ENCODE data around the gene CCM2.
"Not testable (repeated sequence)": the region's sequence is repeated elsewhere in the genome, so short reads cannot be mapped to it uniquely, and the experiment has no call there.

The CCM2 gene

DNA sequence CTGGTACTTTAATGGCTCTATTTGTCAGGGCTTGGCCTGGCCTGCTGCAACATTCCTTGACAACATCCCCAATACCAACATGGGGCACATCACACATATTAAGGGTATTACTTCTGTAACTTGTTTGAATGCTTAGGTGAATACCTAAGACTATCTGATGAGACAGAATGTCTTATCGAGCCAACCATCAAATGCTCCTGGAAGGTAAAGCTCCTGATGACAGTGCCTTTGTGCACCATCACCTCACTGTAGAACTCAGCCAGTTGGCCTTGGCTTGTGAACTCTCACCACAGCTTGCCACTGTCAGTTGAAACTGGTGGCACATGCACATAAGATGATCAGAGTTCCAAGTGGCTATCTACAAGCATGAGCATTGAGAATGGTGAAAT, 17.5 kb upstream of the CCM2 start:
- DNase-seq, result no peak

DNA sequence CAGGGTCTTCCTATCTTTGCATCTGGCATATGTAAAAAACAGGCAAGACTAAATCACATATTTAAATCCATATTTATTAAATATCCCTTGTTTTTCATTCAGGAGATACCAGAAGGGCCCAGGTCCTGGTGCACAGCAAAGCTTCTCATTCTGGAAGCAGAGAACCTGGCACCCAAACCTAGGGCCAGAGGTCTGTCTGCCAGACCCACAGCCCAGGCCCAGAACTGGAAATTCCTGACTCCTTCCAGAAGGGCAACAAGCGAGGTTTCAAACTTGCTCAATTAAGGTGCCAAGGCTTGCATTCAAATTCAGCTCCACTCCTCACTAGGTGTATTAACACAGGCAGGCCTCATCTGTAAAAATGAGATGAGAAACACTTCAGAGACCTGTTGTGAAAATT, 17.0 kb upstream of the CCM2 start:
- DNase-seq, result no peak

DNA sequence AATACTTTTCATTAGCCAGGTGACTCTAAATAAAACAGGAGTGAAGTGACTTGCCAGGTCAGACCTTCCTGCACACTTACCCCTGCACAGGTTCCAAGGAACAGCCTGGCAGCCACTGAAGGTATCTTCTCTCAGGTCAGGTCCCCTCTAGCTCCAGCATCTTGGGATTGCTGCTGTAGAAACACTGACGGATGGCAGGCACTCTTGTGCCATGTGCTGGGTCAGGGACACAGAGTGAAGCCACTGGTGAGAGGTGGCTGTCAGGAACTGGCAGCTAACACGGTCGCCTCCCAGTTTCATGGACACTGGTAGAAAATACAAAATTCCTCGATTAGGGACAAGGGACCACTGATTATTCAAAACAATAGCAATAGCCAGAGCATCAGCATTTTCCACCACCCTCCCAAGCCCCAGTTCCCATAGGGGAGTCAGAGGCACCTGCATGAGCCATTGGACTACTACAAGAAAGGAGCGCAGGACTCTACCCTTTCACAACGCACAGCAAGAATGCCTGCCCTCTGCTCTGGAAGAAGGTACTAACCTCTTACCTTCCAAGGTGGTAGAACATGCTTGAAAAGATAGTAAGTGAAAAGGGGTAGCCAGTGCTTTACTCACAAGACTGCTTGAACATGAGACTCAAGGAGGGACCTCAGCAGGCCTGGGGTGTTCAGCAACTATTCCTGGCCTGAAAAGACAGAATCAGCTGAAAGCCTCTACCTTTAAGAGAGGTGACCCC, 16.1 kb upstream of the CCM2 start:
- no peak for DNase-seq

DNA sequence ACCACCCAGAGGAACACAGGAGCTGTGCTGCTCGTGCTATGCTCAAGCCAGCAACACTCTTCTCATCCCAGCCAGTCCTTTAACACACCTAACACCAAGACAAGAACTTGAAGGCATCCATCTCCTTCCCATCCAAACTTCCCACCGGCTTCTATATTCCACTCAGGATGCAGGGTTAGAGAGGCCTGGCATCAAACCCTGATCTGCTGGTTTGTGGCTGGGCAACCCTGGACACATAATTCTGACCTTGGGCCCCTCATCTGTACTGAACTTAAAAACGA, 15.6 kb upstream of the CCM2 start:
- no peak for DNase-seq

DNA sequence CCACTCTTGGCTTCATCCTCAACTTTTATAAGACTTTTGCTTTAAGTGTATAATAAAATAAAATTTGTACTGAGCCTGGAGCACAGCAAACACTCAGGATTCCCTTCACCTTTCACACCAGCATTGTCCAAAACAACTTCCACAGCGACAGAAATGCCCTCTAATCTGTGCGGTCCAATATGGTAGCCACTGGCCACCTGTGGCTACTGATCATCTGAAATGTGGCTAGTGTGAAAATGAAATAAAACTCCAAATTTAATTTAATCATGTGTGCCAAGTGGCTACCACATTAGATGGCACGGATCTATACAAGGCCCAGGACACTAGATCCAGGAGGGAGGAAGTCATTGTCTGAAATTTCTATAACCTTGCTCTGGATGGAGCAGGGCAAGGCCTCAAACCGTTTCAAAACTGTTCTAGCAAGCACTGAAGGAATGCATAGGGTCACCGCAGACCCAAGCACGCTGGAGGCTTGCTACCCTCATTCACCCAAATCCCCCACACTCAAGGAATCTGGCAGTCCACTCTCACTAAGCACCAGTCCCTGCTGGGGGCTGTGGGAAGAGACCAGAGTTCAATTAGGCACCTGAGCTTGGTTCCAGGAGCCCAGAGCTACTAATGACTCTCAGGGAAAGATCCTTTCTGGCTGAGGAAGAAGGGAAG, 14.8 kb upstream of the CCM2 start:
- no peak for DNase-seq

DNA sequence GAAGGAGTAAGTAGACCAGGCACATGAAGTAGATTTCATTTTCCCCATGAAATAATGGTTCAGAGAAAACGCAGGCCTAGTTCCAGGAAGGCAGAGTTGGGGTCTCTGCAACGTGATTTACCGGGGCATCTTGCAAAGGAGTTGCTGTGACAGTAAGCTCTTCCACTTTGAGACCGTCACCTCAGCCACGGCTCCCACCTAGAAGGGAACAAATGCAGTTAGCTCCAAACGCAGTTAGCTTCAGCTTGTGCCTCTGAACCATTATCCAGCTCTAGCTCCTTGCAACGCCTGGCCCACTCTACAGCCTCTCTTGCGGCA, 14.1 kb upstream of the CCM2 start:
- no peak for DNase-seq

DNA sequence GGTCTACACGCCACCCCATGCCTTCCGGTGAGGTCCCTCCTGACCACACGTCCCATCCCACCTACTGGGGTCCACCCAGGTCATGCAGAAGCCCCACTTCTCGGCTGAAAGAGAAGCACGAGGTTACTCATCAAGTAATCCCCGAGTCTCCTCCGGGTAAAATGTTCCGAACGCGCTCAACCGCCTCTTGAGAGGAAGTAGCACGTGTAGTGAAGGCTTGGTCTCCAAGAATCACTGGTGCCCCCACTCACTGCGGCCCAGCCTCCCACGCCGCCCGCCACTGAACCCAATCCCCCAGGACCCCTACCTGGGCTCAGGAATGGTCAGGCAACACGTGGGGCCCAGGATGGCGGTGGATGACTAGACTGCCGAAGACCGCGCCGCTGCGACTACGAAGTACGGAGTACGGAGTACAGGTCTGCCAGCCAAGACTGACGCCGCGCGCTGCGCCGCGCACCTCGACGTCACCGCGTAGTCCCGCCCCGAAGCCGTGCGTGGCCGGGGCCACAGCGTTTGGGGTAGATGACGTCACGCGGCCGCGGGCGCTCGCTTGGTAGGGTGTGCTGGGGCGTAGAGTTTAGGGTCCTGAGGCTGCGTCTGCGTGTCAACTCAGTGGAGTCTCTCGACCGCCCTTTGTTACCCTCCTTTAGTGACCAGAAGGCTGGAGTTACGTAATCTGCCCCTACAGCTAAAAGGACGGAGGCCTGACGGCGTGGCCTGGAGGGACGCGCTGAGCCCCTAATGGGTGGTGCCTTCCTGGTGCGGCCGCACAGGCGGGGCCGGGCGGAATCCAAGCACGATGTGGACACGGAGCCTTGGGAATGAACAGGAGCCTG, 13.6 kb upstream of the CCM2 start:
- DNase-seq, result peak; percentile 95

DNA sequence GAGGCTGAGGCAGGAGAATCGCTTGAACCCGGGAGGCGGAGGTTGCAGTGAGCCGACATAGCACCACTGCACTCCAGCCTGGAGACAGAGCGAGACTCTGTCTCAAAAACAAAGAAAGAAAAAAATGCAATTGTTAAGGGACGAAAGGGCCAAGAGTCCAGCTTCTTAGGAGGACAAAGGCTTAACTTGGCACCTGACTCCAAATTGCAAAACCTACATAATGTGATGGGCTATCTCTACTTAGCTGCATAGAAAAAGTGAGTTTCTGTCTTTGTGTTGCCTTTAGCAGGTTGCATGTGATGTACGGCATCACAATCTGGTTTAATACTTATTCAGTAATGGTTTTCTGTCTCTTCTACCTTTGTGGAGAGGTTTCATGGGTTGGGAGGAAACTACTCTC, 12.5 kb upstream of the CCM2 start:
- DNase-seq, result no peak

DNA sequence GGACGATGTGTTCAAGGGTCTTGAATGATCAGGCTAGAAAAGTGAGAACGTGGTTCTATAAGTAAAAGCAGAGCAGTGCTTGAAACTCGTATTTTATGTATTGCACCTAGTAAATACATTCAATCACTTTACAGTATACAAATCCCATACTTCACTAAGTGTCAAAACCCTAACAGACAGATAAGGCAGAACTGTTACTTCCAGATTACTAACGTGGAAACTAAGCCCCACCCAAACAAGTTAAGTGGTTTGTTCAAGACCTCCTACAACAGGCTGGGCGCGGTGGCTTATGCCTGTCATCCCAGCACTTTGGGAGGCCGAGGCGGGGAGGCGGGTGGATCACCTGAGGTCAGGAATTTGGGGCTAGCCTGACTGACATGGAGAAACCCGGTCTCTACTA, 12.0 kb upstream of the CCM2 start:
- no peak for DNase-seq

DNA sequence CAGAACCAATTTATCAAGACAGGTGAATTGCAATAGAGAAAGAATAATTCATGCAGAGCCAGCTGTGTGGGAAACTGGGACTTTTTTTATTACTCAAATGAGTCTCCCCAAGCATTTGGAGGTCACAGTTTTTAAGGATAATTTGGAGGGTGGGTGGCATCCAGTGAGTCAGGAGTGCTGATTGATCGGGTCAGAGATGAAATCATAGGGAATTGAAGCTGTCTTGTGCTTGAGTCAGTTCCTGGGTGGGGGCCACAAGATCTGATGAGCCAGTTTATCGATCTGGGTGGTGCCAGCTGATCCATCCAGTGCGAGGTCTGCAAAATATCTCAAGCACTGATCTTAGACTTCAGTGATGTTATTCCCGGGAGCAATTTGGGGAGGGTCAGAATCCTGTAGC, 11.3 kb upstream of the CCM2 start:
- no peak for DNase-seq

DNA sequence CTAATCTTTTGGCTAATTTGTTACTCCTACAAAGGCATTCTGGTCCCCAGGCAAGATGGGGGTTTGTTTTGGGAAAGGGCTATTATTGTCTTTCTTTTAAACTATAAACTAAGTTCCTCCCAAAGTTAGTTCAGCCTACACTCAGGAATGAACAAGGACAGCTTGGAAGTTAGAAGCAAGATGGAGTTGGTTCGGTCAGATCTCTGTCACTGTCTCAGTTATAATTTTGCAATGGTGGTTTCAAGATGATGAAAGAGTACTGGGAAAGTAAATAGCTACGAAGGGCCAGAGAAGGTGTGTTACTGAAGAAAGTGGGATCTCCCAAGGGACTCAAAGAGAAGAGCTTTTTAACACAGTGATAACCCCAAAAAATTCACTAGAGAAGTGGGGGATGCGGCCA, 10.9 kb upstream of the CCM2 start:
- no peak for DNase-seq

DNA sequence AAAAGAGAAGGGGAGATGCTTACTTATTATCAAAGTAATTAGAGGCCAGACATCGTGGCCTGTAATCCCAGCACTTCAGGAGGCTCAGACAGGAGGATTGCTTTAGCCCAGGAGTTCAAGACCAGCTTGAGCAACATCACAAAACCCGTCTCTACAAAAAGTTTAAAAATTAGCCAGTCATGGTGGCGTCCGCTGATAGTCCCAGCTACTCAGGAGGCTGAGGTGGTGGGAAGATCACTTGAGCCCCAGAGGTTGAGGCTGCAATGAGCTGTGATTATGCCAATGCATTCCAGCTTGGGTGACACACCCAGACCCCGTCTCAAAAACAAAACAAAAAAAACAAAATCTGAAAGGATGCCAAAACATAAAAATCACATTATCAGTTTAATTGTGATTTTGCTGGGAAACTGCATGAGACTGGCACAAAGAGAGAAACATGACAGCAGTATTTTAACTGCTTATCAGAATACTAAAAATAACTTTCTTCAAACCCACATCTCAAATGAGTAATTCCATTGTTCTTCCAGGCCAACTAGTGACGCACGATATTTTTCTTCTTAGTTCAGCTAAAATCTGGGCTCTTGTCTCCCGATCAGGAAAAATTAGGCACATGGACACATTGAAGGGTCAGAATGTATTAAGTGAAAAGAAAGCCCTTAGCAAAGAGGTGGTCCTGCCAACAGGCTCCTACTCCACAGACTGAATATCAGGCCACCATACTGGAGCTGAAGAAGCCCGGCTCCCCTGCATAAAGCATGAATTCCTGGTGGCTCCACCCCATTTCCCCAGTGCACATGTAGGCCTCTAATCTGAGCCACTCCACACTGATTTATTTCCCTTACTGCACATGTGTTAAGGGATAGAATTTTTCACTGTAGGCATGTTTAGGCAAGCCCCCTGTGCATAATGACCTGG, 9.6 kb upstream of the CCM2 start:
- no peak for DNase-seq

DNA sequence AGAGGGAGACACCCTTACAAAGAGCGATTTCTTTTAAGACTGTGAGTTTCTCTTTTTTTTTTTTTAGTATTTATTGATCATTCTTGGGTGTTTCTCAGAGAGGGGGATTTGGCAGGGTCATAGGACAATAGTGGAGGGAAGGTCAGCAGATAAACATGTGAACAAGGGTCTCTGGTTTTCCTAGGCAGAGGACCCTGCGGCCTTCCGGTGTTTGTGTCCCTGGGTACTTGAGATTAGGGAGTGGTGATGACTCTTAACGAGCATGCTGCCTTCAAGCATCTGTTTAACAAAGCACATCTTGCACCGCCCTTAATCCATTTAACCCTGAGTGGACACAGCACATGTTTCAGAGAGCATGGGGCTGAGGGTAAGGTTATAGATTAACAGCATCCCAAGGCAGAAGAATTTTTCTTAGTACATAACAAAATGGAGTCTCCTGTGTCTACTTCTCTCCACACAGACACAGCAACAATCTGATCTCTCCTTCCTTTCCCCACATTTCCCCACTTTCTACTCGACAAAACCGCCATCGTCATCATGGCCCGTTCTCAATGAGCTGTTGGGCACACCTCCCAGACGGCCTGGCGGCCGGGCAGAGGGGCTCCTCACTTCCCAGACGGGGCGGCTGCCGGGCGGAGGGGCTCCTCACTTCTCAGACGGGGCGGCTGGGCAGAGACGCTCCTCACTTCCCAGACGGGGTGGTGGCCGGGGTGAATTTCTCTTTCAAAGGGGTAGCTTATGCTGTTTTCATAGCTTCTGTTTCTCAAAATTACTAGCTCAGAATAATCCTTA, 7.8 kb upstream of the CCM2 start:
- DNase-seq, result not testable (repeated sequence)

DNA sequence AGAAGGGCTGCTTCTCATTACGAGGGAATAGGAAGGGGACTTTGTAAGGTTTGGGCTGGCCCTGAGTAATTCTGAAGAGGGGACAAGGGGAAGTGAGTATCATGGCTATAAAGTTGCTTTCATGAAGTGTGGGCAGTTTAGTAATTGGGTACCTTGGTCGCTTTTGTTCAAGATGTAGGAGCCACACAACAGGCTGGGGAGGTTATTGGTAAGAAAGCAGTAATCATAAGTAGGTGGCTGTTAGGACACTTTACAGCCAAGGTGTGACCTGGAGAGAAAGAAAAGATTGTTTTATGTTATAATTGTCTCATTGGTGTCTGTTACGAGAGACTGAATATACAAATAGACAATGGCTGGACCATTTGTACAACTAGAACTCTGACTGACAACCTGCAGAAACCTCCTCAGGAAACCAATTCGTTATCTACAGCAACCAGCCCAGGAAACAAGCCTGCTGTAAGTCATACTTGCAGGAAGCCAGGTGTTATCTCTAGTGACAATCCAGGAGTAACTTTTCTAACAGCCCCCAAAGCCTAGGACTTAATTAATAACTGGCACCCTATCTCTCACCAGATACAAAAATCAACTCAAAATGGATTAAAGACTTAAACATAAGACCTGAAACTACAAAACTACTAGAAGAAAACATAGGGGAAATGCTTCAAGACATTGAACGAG, 5.0 kb upstream of the CCM2 start:
- DNase-seq, result no peak

DNA sequence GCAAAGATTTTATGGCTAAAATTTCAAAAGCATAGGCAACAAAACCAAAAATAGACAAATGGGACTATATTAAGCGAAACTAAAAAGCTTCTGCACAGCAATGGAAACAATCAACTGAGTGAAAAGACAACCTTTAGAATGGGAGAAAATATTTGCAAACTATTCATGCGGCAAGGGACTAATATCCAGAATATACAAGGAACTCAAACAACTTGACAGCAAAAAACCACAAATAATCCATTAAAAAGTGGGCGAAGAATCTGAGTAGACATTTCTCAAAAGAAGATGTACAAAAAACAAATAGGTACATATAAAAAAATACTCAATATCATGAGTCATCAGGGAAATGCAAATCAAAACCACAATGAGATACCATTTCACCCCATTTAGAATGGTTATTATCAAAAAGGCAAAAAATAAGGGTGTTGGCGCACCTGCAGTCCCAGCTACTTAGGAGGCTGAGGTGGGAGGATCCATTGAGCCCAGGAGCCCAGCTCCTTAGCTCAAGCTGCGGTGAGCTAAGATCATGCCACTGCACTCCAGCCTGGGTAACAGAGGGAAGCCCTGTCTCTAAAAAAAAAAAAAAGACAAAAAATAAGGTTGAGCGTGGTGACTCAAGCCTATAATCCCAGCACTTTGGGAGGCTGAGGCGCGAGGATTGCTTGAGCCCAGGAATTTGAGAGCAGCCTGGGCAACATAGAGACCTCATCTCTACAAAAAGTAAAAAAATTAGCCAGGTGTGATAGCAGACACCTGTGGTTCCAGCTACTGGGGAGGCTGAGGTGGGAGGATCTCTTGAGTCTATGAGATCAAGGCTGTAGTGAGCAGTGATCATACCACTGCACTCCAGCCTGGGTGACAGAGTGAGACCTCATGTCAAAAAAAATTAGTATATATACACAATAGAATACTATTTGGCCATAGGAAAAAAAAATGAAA, 4.2 kb upstream of the CCM2 start:
- DNase-seq, result no peak

DNA sequence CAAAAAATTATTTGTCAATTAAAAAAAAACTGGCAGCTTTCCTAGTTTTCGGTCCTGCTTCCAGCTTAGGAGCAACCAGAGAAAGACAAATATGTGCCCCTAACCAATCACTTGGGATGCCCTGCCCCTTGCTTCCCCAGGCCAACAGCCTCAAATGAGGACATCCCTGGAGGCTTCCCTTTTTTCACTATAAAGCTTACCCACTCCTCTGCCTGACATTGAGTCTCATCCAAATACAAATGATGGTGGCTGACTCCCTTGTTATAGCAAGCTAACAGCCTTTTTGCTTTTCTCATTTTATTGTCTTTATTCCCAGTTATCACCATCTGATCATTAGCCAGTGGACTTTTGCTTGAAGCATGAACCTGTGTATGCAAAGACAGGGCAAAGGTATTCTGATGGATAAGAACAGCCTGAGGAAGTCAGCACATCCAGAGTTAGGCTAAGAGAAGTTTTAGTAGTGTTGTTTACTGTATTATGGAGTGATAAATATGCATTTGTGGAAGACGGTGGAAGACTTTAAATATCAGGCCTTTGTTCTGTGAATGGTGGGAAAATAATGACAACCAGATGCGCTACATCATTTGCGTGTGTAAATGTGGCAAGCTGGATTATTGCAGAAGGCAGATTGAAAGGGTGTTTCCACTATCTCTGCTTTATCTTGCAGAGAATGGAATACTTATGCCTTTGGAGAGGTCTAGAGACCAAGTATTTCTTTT, 1.7 kb upstream of the CCM2 start:
- DNase-seq, result no peak

DNA sequence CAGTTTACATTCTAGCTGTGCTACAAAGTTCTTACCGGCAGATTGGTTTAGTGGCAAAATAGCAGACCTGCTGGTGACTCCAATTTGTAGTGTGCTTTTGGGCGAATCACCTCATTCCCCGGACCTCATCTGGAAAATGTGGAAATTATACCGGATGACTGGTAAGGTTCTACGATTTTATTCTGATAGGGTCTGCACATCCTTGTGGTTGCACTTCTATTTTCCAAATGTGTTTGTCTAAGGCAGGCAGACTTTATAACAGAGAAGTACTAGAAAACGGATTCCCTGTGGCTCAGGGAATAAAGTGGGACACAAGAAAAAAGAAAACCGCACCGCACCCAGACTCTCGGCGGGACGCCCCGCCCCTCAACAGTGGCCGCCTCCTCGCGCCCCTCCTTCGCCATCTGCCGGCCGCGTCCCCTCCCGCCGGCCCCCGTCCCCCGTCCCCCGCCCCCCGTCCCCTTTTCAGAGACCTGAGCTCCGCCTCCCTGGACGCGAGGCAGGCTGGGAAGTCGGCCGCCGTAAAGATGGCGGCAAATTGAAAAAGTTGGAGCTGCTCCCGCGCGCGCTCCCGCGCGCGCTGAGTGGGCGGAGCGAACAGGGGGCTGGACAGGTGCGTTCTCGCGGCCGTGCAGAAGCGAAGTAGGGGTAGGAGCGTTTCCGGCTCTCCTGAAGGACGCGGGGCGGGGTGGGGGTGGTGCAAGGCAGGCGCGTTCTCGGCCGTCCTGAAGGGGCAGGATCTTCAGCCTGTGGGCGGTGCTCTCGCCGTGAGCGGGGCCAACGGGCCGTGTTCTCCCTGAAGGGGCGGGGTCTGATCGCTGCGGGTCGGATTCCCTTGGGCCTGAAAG, 532 bp upstream of the CCM2 start:
- DNase-seq, result peak; percentile 99

DNA sequence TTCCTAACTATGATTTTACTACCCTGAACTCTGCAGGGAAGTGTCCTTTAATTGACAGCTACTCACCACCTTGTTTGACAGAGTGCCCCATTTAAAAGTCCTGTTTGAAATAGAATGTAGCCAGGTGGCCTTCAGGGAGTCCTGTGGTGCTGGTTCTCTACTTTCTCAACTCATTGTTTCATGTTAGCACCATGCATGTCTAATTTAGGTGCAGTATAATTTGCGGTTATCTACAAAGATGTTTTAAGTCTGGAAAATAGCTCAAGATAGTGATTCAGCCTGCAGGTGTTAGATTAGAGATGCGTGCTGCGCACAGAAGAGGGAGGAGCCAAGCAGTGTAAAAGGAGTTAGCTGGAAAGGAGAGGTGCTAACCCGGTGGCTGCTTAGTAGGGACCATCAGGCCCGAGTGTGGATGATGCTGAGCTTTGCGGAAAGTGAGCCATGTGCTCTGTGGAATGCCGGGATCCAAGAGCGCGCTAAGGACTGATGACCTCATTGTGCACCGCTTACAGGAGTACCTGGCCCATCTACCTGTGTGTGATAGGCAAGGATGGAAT, 1.2 kb downstream of the CCM2 start:
- no peak for DNase-seq

DNA sequence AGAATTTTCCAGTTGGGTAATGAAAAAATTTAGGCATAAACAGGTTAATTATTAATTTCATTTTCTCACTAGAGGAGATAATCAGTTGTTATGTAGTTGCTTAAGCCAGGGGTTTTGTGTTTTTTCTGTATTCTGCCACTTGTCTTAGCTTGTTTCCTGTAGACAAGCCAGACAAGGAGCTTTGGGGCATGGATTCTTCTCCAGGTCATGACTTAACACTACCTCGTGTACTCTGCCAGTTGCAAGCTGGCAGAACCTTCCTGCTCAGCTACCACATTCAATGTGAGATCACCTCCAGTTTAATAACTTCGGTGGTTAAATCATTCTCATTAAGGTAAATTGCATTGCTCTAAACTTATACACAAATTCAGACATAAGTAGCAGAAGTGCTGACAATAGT, 1.8 kb downstream of the CCM2 start:
- no peak for DNase-seq

Data from COR-L47 (cell line).